CD4-positive, alpha-beta T cell (primary cell): ENCODE results near the gene LRP1B. TPM values are rescaled to one million over a fixed set of nuclear protein-coding genes. Genes with fewer than 3 reads are reported as not detected.

Source experiments
- ATAC-seq: fragments of 200-7000 bp; cut with Tn5 transposase; one replicate; pipeline ENCODE4 v1.10.0; 2022; ENCODE audit warnings: mild to moderate bottlenecking; ENCODE audit not compliant: poor library complexity
- CTCF ChIA-PET: fragments of 350-600 bp; sonication (Branson Sonifier 250); formaldehyde crosslinking; loops from one replicate; lab custom pipeline; 2021; ENCODE audit warnings: antibody characterized with exemption, inconsistent platforms; lab: Charles Lee
- POLR2A ChIA-PET: fragments of 350-600 bp; sonication (Branson Sonifier 250); formaldehyde crosslinking; loops from one replicate; lab custom pipeline; 2021; ENCODE audit warnings: antibody characterized with exemption, inconsistent platforms; lab: Charles Lee
- DNase-seq, 14 experiments: peaks; one replicate each; pipeline ENCODE4 v3.0.0-alpha.2; 2013 to 2020; ENCODE audit warnings: mixed read lengths in 2 of 14
- H3K27ac ChIP-seq, 2 donors: one replicate each; pipeline versions ENCODE4 v1.5.1 to v1.7.0; 2013; ENCODE audit warnings: low read length in 2 of 2, low read depth in 1 of 2, mild to moderate bottlenecking in 1 of 2
- H3K27me3 ChIP-seq, 2 experiments: 1 replicate in 1 of 2; 2 replicates in 1 of 2; pipeline versions ENCODE4 v1.6.1 to v1.7.0; 2013; ENCODE audit warnings: low read length in 2 of 2, control low read depth in 1 of 2, mild to moderate bottlenecking in 1 of 2, moderate library complexity in 1 of 2; ENCODE audit not compliant: insufficient read depth in 2 of 2, control insufficient read depth in 1 of 2
- H3K36me3 ChIP-seq: one replicate; pipeline ENCODE4 v1.6.1; 2013; ENCODE audit warnings: low read length, control low read depth; ENCODE audit not compliant: insufficient read depth
- H3K4me1 ChIP-seq: one replicate; pipeline ENCODE4 v1.6.1; 2013; ENCODE audit warnings: low read length, control low read depth; ENCODE audit not compliant: insufficient read depth
- H3K4me3 ChIP-seq: one replicate; pipeline ENCODE4 v1.5.1; 2013; ENCODE audit warnings: mild to moderate bottlenecking, low read length, moderate library complexity
- H3K9me3 ChIP-seq, 2 experiments: 1 replicate in 1 of 2; 2 replicates in 1 of 2; pipeline versions ENCODE4 v1.6.1 to v1.7.0; 2013; ENCODE audit warnings: low read length in 2 of 2, mild to moderate bottlenecking in 2 of 2, control low read depth in 1 of 2, moderate library complexity in 1 of 2; ENCODE audit not compliant: control insufficient read depth in 1 of 2, insufficient read depth in 1 of 2
- H3K27ac Mint-ChIP-seq: one replicate; pipeline ENCODE4 v1.8.0; 2020; ENCODE audit warnings: mixed read lengths
- H3K27me3 Mint-ChIP-seq: one replicate; pipeline ENCODE4 v1.8.0; 2021; ENCODE audit warnings: mixed read lengths
- H3K36me3 Mint-ChIP-seq: one replicate; pipeline ENCODE4 v1.8.0; 2021; ENCODE audit warnings: low read depth, mixed read lengths
- H3K4me1 Mint-ChIP-seq: one replicate; pipeline ENCODE4 v1.8.0; 2021; ENCODE audit warnings: low read depth, mixed read lengths
- H3K4me3 Mint-ChIP-seq: one replicate; pipeline ENCODE4 v1.8.0; 2020; ENCODE audit warnings: mild to moderate bottlenecking, mixed read lengths
- H3K9me3 Mint-ChIP-seq: one replicate; pipeline ENCODE4 v1.8.0; 2020; ENCODE audit warnings: mixed read lengths
- CTCF ChIP-seq: fragments of 200-600 bp; IDR thresholded peaks from one replicate; pipeline ENCODE4 v1.8.0; 2022; ENCODE audit warnings: antibody characterized with exemption, mild to moderate bottlenecking
- intact Hi-C, 2 experiments: fragments of 100-400 bp; cut with DNase I in 1 of 2; cut with micrococcal nuclease in 1 of 2; formaldehyde crosslinking; loops; one replicate each; pipeline versions ENCODE4 v1.15.1 to v1.9.0; 2023 to 2025; cut with DNase I, micrococcal nuclease
- total RNA-seq, 174 experiments: library from RNA in 2 of 174; stranded (reverse) in 2 of 174; gene quantifications; one replicate each; pipeline ENCODE4 v1.2.3 and lab custom pipeline; 2021 to 2026

Gene LRP1B
- total RNA-seq, 2 experiments from 2014 or later: not detected

GRCh38 chr2:140942284-140942683, 1188.5 kb downstream of the LRP1B start:
- DNase-seq (no peak), ATAC-seq (no peak)
- POLR2A ChIA-PET: no interaction called here
- intact Hi-C loops: no loop called here
- H3K4me1 Mint-ChIP-seq: no peaks in the 10 kb centered on the region
- CTCF ChIA-PET: no interaction called here
- H3K36me3 Mint-ChIP-seq: no peaks in the 10 kb centered on the region
- Histone ChIP-seq H3K27me3 (no peaks in the 10 kb centered on the region), H3K4me1 (no peaks in the 10 kb centered on the region), H3K27ac (no peak overlapping the region), H3K4me3 (no peak overlapping the region), H3K36me3 (no peaks in the 10 kb centered on the region), H3K9me3 (no peaks in the 10 kb centered on the region)
- H3K27me3 Mint-ChIP-seq: no peaks in the 10 kb centered on the region
- H3K4me3 Mint-ChIP-seq: no peak overlapping the region
- H3K27ac Mint-ChIP-seq: no peak overlapping the region
- no peak for TF ChIP-seq CTCF
- peaks cover 13% of the 10 kb centered on the region for H3K9me3 Mint-ChIP-seq

DNA sequence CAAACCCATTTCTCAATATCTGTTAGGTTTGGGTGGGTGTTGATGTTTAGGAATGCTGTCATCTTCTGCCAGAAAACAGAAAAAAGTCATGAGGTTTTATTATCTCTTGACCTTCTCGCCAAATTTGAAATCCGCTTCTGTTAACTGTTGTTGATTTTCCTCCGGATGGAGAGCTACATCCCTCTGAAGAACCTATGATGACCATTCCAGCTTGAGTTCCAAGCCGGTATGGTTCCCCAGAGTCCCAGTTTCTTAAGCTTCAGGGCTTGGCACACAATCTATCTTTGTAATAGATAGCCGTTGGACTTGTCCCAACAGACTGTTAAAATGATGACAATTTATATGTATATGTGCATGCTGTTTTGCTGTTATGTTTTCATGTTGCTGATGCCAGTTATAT, 1201.0 kb downstream of the LRP1B start:
- Histone ChIP-seq H3K27me3 (no peaks in the 10 kb centered on the region), H3K4me1 (no peaks in the 10 kb centered on the region), H3K9me3 (peaks cover 0 to 3% of the 10 kb centered on the region in 2 experiments), H3K36me3 (no peaks in the 10 kb centered on the region), H3K27ac (no peak overlapping the region), H3K4me3 (no peak overlapping the region)
- H3K4me3 Mint-ChIP-seq: no peak overlapping the region
- no peak for TF ChIP-seq CTCF
- DNase-seq (no peak), ATAC-seq (no peak)
- intact Hi-C loops: no loop called here
- no peaks in the 10 kb centered on the region for H3K36me3 Mint-ChIP-seq
- ChIA-PET CTCF (no interaction called here), POLR2A (no interaction called here)
- no peak overlapping the region for H3K27ac Mint-ChIP-seq
- H3K27me3 Mint-ChIP-seq: no peaks in the 10 kb centered on the region
- H3K4me1 Mint-ChIP-seq: no peaks in the 10 kb centered on the region
- peaks cover 5% of the 10 kb centered on the region for H3K9me3 Mint-ChIP-seq

- H3K27me3 ChIP-seq: no peaks in the 10 kb centered on the region
- H3K9me3 ChIP-seq: no peaks in the 10 kb centered on the region
- DNase-seq (no peak), ATAC-seq (no peak)
- no peaks in the 10 kb centered on the region for H3K36me3 Mint-ChIP-seq
- peaks cover 7% of the 10 kb centered on the region for H3K9me3 Mint-ChIP-seq
- intact Hi-C loops: no loop called here
- no peak for TF ChIP-seq CTCF
- no peak overlapping the region for H3K4me3 Mint-ChIP-seq
- ChIA-PET POLR2A (no interaction called here), CTCF (no interaction called here)
- no peaks in the 10 kb centered on the region for H3K27me3 Mint-ChIP-seq
- H3K4me1 Mint-ChIP-seq: no peaks in the 10 kb centered on the region
- no peak overlapping the region for H3K27ac Mint-ChIP-seq
- H3K4me1 ChIP-seq: no peaks in the 10 kb centered on the region
- H3K36me3 ChIP-seq: no peaks in the 10 kb centered on the region
- H3K27ac ChIP-seq: no peak overlapping the region
- no peak overlapping the region for H3K4me3 ChIP-seq
Measured at GRCh38 chr2:140918426-140918825, 1212.4 kb downstream of the LRP1B start.
